HEK293 (cell line): Measurements from ENCODE around the gene SPARC.

Experiments used
- CTCF ChIP-seq: fragments of 450-650 bp; formaldehyde crosslinking; IDR thresholded peaks from 2 replicates; pipeline ENCODE4 v1.5.1; 2016; ENCODE audit warnings: missing biosample characterization, missing genetic modification characterization
- ZNF140 ChIP-seq: fragments of 450-650 bp; formaldehyde crosslinking; IDR thresholded peaks from 2 replicates; pipeline ENCODE4 v1.5.1; 2016; ENCODE audit warnings: missing biosample characterization, missing genetic modification characterization
- ZNF214 ChIP-seq: fragments of 450-650 bp; formaldehyde crosslinking; IDR thresholded peaks from 2 replicates; pipeline ENCODE4 v1.5.1; 2017; ENCODE audit warnings: missing biosample characterization, mild to moderate bottlenecking, missing genetic modification characterization, borderline replicate concordance
- ZNF274 ChIP-seq, 2 experiments: fragments of 200-500 bp in 1 of 2; fragments of 450-650 bp in 1 of 2; sonication (Bioruptor generic) in 1 of 2; formaldehyde crosslinking in 1 of 2; IDR thresholded peaks; 2 replicates each; pipeline versions ENCODE4 v1.5.1 to v1.6.1; 2014 to 2016; ENCODE audit warnings: borderline replicate concordance in 1 of 2, inconsistent platforms in 1 of 2, low read length in 1 of 2, missing biosample characterization in 1 of 2, missing genetic modification characterization in 1 of 2
- ZNF670 ChIP-seq: fragments of 450-650 bp; formaldehyde crosslinking; IDR thresholded peaks from 2 replicates; pipeline ENCODE4 v1.5.1; 2016; ENCODE audit warnings: missing biosample characterization, missing genetic modification characterization, low read depth
- ZNF692 ChIP-seq: fragments of 450-650 bp; formaldehyde crosslinking; IDR thresholded peaks from 2 replicates; pipeline ENCODE4 v1.5.1; 2016; ENCODE audit warnings: missing biosample characterization, missing genetic modification characterization

GRCh38 chr5:151663617-151664293 is 23.0 kb downstream of the SPARC start:
- TF ChIP-seq CTCF (no peak), ZNF692 (tag by site-specific recombination) (no peak), ZNF274 (IDR thresholded peaks at IDR 0.05; ENCODE audit: low read length) (no peak), ZNF274 (tag by site-specific recombination; IDR thresholded peaks at IDR 0.05; ENCODE audit: borderline replicate concordance) (no peak), ZNF670 (tag by site-specific recombination) (no peak), ZNF214 (tag by site-specific recombination) (no peak), ZNF140 (tag by site-specific recombination) (no peak)
